ENCODE data around the gene WDPCP.
"Not testable (repeated sequence)": the region's sequence is repeated elsewhere in the genome, so short reads cannot be mapped to it uniquely, and the experiment has no call there.

GRCh38 chr2:63357722-63358121 is 230.6 kb downstream of the WDPCP start:
- TF ChIP-seq ZNF274 (IDR thresholded peaks at IDR 0.05; ENCODE audit: low read depth, low read length); SUZ12 (IDR thresholded peaks at IDR 0.05; ENCODE audit: extremely low read depth, insufficient read depth, insufficient read length): not testable (repeated sequence)
